PC-9 (cell line): Measurements from ENCODE around the gene HHLA2. TPM values are rescaled to one million over a fixed set of nuclear protein-coding genes. Genes with fewer than 3 reads are reported as not detected.

Source experiments
- BruUV-seq: library from RNA; stranded (reverse); fragments of 400-500 nt; replicated peaks from 2 replicates; lab custom pipeline; 2021; lab: Mats Ljungman, UMichigan
- CTCF ChIA-PET: fragments of 300-600 bp; sonication (Branson Sonifier 250); formaldehyde crosslinking; loops from one replicate; lab custom pipeline; 2022; ENCODE audit warnings: antibody characterized with exemption; lab: Charles Lee
- POLR2A ChIA-PET: fragments of 300-600 bp; sonication (Branson Sonifier 250); formaldehyde crosslinking; loops from one replicate; lab custom pipeline; 2022; ENCODE audit warnings: antibody characterized with exemption; ENCODE audit not compliant: unreplicated experiment; lab: Charles Lee
- DNase-seq, 2 experiments: peaks; one replicate each; pipeline versions ENCODE4 v3.0.0 to v3.0.0-alpha.2; 2015 to 2022; ENCODE audit warnings: mixed read lengths in 1 of 2
- H2AFZ ChIP-seq: fragments of 200-600 bp; sonication (generic); 2 replicates; pipeline ENCODE4 v1.8.1; 2017; ENCODE audit warnings: antibody characterized with exemption
- H3F3A ChIP-seq: fragments of 200-600 bp; sonication (generic); 2 replicates; pipeline ENCODE4 v1.8.1; 2017; ENCODE audit warnings: antibody characterized with exemption, mild to moderate bottlenecking, low read depth; ENCODE audit not compliant: insufficient read depth
- H3K27ac ChIP-seq: fragments of 200-600 bp; sonication (generic); 2 replicates; pipeline ENCODE4 v1.6.1; 2016; ENCODE audit warnings: mixed run types
- H3K27me3 ChIP-seq: fragments of 200-600 bp; sonication (generic); 2 replicates; pipeline ENCODE4 v1.6.1; 2016; ENCODE audit warnings: low read depth, mixed run types; ENCODE audit not compliant: insufficient read depth
- H3K36me3 ChIP-seq: fragments of 200-600 bp; sonication (generic); 2 replicates; pipeline ENCODE4 v1.6.1; 2016; ENCODE audit warnings: low read depth, mixed run types
- H3K4me1 ChIP-seq: fragments of 200-600 bp; sonication (generic); replicated peaks from 2 replicates; pipeline ENCODE4 v1.6.1; 2016; ENCODE audit warnings: mixed run types; ENCODE audit not compliant: insufficient read depth
- H3K4me2 ChIP-seq: fragments of 200-600 bp; sonication (generic); 2 replicates; pipeline ENCODE4 v1.6.1; 2017; ENCODE audit warnings: mixed run types
- H3K4me3 ChIP-seq: fragments of 200-600 bp; sonication (generic); 2 replicates; pipeline ENCODE4 v1.6.1; 2016; ENCODE audit warnings: mixed run types
- H3K79me2 ChIP-seq: fragments of 200-600 bp; sonication (generic); 2 replicates; pipeline ENCODE4 v1.6.1; 2017; ENCODE audit warnings: low read depth, mixed run types
- H3K9me2 ChIP-seq: fragments of 200-600 bp; sonication (generic); 2 replicates; pipeline ENCODE4 v1.8.1; 2017; ENCODE audit warnings: mild to moderate bottlenecking; ENCODE audit not compliant: insufficient read depth
- H3K9me3 ChIP-seq: fragments of 200-600 bp; sonication (generic); 2 replicates; pipeline ENCODE4 v1.8.1; 2016; ENCODE audit warnings: low read depth; ENCODE audit not compliant: insufficient read depth
- H4K20me1 ChIP-seq: fragments of 200-600 bp; sonication (generic); 2 replicates; pipeline ENCODE4 v1.8.1; 2017; ENCODE audit not compliant: insufficient read depth
- EZH2 ChIP-seq: fragments of 200-600 bp; sonication (generic); IDR thresholded peaks from 2 replicates; pipeline ENCODE4 v1.8.0; 2017; ENCODE audit warnings: antibody characterized with exemption, low read depth
- intact Hi-C: fragments of 100-400 bp; cut with micrococcal nuclease; formaldehyde crosslinking; loops from one replicate; pipeline ENCODE4 v1.10.0; 2022; ENCODE audit not compliant: unreplicated experiment
- total RNA-seq: library from RNA; stranded (reverse); gene quantifications from 2 replicates; pipeline ENCODE4 v1.2.3, GENCODE V29; 2021
- TF ChIP-seq, protein P1 (sequence below): fragments of 200-600 bp; sonication (generic); conservative IDR thresholded peaks from 2 replicates; pipeline ENCODE4 v1.6.1; 2017; ENCODE audit warnings: mixed run types, antibody characterized with exemption, mild to moderate bottlenecking, moderate library complexity

The HHLA2 gene
- total RNA-seq, 1 experiment from 2014 or later = not detected

DNA sequence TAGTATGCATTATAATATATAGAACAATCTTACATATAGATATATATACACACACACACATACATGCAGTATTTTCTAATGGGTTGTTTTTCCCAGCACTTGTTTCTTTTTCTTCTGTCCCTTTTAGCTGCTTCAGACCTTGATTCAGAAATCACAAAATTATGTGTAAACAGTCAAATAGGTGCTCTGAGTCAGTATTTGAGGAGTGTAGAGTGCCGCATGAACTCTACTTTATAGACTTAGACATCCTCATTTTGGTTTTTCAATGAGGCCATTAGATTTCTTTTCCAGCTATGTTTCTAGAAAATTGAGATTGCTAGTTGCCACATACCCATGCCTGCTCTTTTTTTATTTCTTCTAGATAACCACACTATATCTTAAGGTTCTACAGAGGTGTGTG lies 58.2 kb downstream of the HHLA2 start:
- H3K27me3 ChIP-seq = no peaks in the 10 kb centered on the region
- no peaks in the 10 kb centered on the region for H3K9me2 ChIP-seq
- intact Hi-C loops = no loop called here
- BruUV-seq = no TSS peak
- H2AFZ ChIP-seq = no peak overlapping the region
- no peak overlapping the region for H3K4me2 ChIP-seq
- H4K20me1 ChIP-seq = no peaks in the 10 kb centered on the region
- no peak for DNase-seq
- no peaks in the 10 kb centered on the region for H3K79me2 ChIP-seq
- H3F3A ChIP-seq = no peaks in the 10 kb centered on the region
- TF ChIP-seq, protein P1, sequence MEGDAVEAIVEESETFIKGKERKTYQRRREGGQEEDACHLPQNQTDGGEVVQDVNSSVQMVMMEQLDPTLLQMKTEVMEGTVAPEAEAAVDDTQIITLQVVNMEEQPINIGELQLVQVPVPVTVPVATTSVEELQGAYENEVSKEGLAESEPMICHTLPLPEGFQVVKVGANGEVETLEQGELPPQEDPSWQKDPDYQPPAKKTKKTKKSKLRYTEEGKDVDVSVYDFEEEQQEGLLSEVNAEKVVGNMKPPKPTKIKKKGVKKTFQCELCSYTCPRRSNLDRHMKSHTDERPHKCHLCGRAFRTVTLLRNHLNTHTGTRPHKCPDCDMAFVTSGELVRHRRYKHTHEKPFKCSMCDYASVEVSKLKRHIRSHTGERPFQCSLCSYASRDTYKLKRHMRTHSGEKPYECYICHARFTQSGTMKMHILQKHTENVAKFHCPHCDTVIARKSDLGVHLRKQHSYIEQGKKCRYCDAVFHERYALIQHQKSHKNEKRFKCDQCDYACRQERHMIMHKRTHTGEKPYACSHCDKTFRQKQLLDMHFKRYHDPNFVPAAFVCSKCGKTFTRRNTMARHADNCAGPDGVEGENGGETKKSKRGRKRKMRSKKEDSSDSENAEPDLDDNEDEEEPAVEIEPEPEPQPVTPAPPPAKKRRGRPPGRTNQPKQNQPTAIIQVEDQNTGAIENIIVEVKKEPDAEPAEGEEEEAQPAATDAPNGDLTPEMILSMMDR = no peak
- no peak for TF ChIP-seq EZH2
- H3K27ac ChIP-seq = no peak overlapping the region
- no peaks in the 10 kb centered on the region for H3K36me3 ChIP-seq
- CTCF ChIA-PET = no interaction called here
- H3K4me1 ChIP-seq = no peaks in the 10 kb centered on the region
- POLR2A ChIA-PET = no interaction called here
- H3K9me3 ChIP-seq = no peaks in the 10 kb centered on the region
- H3K4me3 ChIP-seq = no peak overlapping the region

DNA sequence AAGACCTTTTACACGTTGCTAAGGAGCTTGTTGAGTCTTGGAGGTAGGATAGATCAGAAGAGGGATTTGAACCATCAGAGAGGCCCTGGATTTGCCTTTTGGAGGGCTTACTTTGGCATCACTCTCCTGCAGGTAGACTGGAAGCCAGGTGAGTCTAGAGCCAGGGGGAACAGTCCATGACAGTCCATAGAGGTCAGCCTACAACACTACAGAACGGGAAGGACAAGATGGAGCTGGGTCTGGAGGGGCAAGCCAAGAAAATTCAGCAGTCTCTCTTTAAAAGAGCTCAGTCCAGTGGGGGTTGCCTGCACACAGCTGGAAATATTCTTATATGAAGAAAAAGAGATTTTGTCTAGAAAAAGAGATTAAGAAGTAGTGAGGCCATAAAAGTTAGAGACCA lies 60.7 kb downstream of the HHLA2 start:
- Histone ChIP-seq H4K20me1 (no peaks in the 10 kb centered on the region), H3K9me2 (no peaks in the 10 kb centered on the region), H3K36me3 (no peaks in the 10 kb centered on the region), H3F3A (no peaks in the 10 kb centered on the region), H3K27ac (no peak overlapping the region), H3K4me1 (no peaks in the 10 kb centered on the region), H3K9me3 (no peaks in the 10 kb centered on the region), H3K79me2 (no peaks in the 10 kb centered on the region), H3K4me3 (no peak overlapping the region), H2AFZ (no peak overlapping the region), H3K4me2 (no peak overlapping the region), H3K27me3 (no peaks in the 10 kb centered on the region)
- BruUV-seq = no TSS peak
- ChIA-PET CTCF (no interaction called here), POLR2A (no interaction called here)
- intact Hi-C loops = no loop called here
- DNase-seq = no peak
- TF ChIP-seq, protein P1 = no peak
- no peak for TF ChIP-seq EZH2

DNA sequence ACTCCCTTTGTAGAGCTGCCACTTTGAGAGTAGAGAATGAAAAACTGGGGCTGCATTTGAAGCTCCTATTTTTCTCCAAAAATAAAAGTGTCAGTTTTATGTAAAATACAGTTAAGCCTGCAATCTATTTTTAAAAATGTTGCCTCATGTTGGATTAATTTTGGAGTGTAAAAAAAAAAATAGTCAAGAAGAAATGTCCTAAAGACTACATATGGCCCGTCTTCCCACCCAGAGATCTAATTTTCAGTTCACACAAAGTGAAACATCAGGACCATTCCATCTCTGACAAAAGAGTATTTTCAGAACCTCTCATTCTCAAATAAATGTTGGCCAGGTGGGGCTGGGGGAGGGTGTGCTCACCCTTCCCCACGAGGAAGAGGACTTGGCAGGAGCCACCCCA lies 62.7 kb downstream of the HHLA2 start:
- Histone ChIP-seq H3K9me3 (no peaks in the 10 kb centered on the region), H3K4me1 (no peaks in the 10 kb centered on the region), H3K36me3 (no peaks in the 10 kb centered on the region), H3K4me3 (no peak overlapping the region), H3K4me2 (no peak overlapping the region), H4K20me1 (no peaks in the 10 kb centered on the region), H2AFZ (no peak overlapping the region), H3F3A (no peaks in the 10 kb centered on the region), H3K79me2 (no peaks in the 10 kb centered on the region), H3K27me3 (no peaks in the 10 kb centered on the region), H3K9me2 (no peaks in the 10 kb centered on the region), H3K27ac (no peak overlapping the region)
- ChIA-PET CTCF (no interaction called here), POLR2A (no interaction called here)
- intact Hi-C loops = no loop called here
- no TSS peak for BruUV-seq
- TF ChIP-seq EZH2 = no peak
- TF ChIP-seq, protein P1 = no peak
- DNase-seq = no peak
